Activated naive CD4-positive, alpha-beta T cell treated with anti-CD3 and anti-CD28 coated beads, Interleukin-2, amount 50 U/mL, for 72 hours (primary cell): Measurements from ENCODE around the gene RPS3. TPM values are rescaled to one million over a fixed set of nuclear protein-coding genes. Genes with fewer than 3 reads are reported as not detected.

Experiments used
- ATAC-seq, 2 donors: fragments of 150-1000 bp; cut with Tn5 transposase; 2 replicates each; pipeline ENCODE4 v1.10.0; 2021; ENCODE audit warnings: mild to moderate bottlenecking in 2 of 2, moderate library complexity in 2 of 2
- DNase-seq, 2 donors: peaks; one replicate each; pipeline ENCODE4 v3.0.0; 2021 to 2022; ENCODE audit warnings: low spot score in 2 of 2
- H3K27ac Mint-ChIP-seq, 2 donors: one replicate each; pipeline ENCODE4 v1.8.0; 2022; ENCODE audit warnings: mild to moderate bottlenecking in 2 of 2, mixed read lengths in 2 of 2
- H3K36me3 Mint-ChIP-seq, 2 donors: one replicate each; pipeline ENCODE4 v1.8.0; 2022; ENCODE audit warnings: mixed read lengths in 2 of 2
- H3K9me3 Mint-ChIP-seq, 2 donors: one replicate each; pipeline ENCODE4 v1.8.0; 2022; ENCODE audit warnings: mixed read lengths in 2 of 2
- total RNA-seq, 2 donors: library from RNA; stranded (reverse); gene quantifications; one replicate each; pipeline ENCODE4 v1.2.3, GENCODE V29; 2022

RPS3 gene
- total RNA-seq, 2 donors from 2014 or later = 4,688 to 5,066 TPM

DNA sequence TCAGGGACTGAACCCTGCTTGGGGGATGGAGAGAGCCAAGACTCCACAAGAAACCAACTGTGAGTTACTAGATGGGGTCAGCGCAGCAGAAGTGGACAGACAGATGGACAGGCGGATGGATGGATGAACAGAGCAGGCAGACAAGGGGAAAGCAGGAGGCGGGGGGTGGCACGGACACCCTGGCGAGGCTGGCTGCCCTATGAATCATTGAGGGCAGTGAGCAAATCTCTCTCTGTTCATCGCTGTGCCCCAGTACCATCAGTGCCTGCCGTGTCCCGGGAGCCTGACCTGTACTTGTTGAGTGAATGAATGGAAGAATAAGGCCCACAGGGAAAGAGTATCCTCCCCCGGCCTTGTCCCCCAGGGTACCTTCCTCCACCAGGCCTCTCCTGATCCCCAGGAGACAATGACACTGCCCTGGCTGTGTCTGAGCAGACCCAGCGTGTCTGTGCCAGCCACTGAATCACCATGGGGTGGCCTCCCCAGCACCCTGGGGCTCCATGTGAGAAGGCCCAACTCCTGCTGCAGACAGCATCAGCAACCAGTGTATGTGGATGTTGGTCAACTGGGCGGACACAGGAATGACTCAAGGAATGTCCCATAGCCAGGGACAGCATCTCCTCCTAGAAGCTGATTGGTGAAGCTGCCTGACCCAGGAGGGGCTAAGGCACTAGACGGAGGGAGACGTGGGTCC is 38.8 kb downstream of the RPS3 start:
- DNase-seq (no peak), ATAC-seq (no peak)
- H3K36me3 Mint-ChIP-seq = no peaks in the 10 kb centered on the region
- peak overlapping the region; percentile 40 for H3K27ac Mint-ChIP-seq
- no peaks in the 10 kb centered on the region for H3K9me3 Mint-ChIP-seq

DNA sequence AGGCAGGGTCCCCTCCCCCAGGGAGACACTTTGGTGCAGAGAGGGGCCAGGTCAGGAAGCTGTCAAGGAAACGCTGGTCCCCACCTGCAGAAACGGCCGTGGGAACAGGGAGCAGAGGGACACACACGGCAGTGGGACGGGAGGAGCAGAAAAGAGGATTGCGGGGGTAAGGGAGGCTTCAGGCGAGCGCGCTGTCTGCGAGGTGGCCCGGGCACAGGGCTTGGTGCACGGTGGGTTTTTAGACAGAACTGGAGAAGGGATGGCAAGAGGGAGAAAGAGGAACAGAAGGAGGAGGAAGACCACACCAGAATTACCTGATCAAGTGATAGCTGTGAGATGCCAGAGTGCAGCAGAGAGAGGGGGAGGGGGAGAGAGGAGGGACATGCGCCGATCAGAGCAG is 39.7 kb downstream of the RPS3 start:
- Mint-ChIP-seq H3K27ac (no peak overlapping the region), H3K36me3 (no peaks in the 10 kb centered on the region), H3K9me3 (no peaks in the 10 kb centered on the region)
- ATAC-seq (no peak), DNase-seq (no peak)

GRCh38 chr11:75439495-75440120 is 40.3 kb downstream of the RPS3 start:
- Mint-ChIP-seq H3K36me3 (no peaks in the 10 kb centered on the region), H3K9me3 (no peaks in the 10 kb centered on the region), H3K27ac (no peak overlapping the region)
- DNase-seq (no peak), ATAC-seq (no peak)

GRCh38 chr11:75440960-75441803 is 41.9 kb downstream of the RPS3 start:
- Mint-ChIP-seq H3K9me3 (no peaks in the 10 kb centered on the region), H3K27ac (peak overlapping the region in 1 of 2 donors; percentile 82), H3K36me3 (no peaks in the 10 kb centered on the region)
- ATAC-seq (no peak), DNase-seq (no peak)

- ATAC-seq = no peak
- Mint-ChIP-seq H3K9me3 (no peaks in the 10 kb centered on the region), H3K36me3 (no peaks in the 10 kb centered on the region), H3K27ac (no peak overlapping the region)
- DNase-seq = no peak
These were observed 42.5 kb downstream of the RPS3 start for GRCh38 chr11:75441804-75442132.

DNA sequence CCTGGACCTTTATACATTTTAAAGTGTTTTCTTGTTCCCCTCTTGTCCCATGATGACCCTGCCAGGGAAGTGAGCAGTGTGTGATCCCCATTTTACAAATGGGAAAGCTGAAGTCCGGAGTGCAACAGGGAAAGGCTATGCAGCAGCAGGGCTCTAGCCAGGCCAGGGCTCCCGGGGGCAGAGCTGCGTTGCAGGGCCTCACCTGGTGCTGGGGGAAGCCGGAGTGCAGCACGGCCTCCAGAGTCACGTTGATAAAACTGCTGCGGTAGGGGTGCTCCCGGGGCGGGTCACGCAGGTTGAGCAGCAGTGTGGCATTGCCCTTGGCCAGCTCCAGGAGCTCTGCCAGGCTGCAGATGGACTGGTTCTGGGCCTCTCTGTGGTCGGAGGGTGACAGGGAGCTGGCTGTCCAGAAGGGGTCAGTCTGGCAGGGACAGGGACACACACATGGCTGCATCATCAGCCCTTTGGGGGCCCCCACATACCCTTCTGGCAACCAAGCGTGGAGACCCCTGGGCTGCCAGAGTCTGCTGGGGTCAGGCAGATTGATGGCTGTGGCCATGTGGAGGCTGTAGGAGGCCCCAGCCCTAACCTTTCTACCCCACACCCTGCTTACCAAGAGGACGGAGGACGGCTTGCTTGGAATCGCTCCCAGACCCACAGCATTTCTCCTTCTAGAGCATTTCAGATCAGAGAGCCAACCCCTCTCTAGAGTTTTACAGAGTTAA is 43.0 kb downstream of the RPS3 start:
- ATAC-seq = no peak
- H3K27ac Mint-ChIP-seq = no peak overlapping the region
- H3K9me3 Mint-ChIP-seq = no peaks in the 10 kb centered on the region
- DNase-seq = no peak
- H3K36me3 Mint-ChIP-seq = no peaks in the 10 kb centered on the region

DNA sequence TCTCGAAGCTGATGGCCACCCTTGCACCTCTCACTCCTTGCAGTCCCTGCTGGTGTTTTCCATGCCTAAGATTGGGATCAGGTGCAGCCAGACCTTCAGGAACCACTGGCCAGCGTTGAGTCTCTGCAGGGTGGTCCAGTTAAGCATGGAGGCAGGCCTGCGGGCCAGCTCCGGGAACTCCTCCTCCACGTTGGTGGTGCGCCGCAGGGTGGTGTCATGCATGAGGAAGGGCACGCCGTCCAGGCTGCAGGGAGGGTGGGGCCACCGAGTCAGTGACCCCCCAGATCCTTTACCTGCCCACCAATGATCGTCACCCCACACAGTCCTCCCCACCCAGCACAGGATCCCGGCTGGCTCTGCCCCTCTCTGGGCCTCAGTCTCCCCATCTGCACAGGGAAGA is 43.7 kb downstream of the RPS3 start:
- no peak for ATAC-seq
- DNase-seq = no peak
- Mint-ChIP-seq H3K36me3 (no peaks in the 10 kb centered on the region), H3K9me3 (no peaks in the 10 kb centered on the region), H3K27ac (no peak overlapping the region)

GRCh38 chr11:75445315-75445953 is 46.1 kb downstream of the RPS3 start:
- Mint-ChIP-seq H3K9me3 (no peaks in the 10 kb centered on the region), H3K27ac (no peak overlapping the region), H3K36me3 (no peaks in the 10 kb centered on the region)
- DNase-seq = peak in 1 of 2 donors; percentile 81
- ATAC-seq = peak; percentile 81 to 82

DNA sequence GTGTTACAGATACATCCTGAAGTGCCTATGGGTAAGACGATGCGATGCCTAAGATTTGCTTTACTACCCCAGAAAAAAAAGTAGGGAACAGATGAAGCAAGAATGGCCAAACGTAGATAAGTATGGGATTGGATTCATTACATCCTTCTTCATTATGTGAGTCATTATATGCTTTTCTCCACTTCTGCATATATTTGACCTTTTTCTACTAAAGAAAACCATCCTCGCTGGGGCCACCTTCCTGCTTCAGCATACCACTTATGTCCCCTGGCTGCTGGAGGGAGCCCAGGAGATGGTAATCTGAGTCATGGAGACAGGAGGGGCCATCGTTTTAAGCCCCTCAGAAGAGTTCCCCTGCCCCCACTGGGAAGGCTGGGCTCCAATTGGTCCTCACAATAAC is 48.1 kb downstream of the RPS3 start:
- H3K9me3 Mint-ChIP-seq = no peaks in the 10 kb centered on the region
- no peaks in the 10 kb centered on the region for H3K36me3 Mint-ChIP-seq
- ATAC-seq (no peak), DNase-seq (no peak)
- no peak overlapping the region for H3K27ac Mint-ChIP-seq

DNA sequence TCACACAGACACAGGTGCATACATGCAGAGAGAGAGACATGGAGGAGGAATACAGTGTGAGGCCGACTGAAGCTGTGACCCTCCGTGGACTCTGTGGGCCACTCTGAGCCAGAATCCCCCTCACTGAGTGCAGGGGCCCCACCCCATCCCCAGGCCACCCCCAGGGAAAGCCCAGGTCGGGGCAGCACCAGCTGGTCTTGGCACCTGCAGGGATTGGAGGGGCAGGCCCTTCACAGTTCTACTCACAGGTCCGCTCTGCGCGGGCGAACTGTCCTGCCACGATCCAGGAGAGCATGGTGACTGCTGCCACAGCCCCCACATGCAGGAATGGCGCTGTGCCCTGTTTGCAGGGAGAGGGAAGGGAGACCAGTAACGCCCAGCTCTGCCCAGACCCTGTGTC is 50.0 kb downstream of the RPS3 start:
- no peaks in the 10 kb centered on the region for H3K36me3 Mint-ChIP-seq
- DNase-seq (no peak), ATAC-seq (no peak)
- no peaks in the 10 kb centered on the region for H3K9me3 Mint-ChIP-seq
- H3K27ac Mint-ChIP-seq = no peak overlapping the region

GRCh38 chr11:75449776-75450175 is 50.5 kb downstream of the RPS3 start:
- DNase-seq (no peak), ATAC-seq (no peak)
- Mint-ChIP-seq H3K36me3 (no peaks in the 10 kb centered on the region), H3K9me3 (no peaks in the 10 kb centered on the region), H3K27ac (no peak overlapping the region)

GRCh38 chr11:75450236-75450635 is 50.9 kb downstream of the RPS3 start:
- no peak overlapping the region for H3K27ac Mint-ChIP-seq
- no peak for DNase-seq
- H3K9me3 Mint-ChIP-seq = no peaks in the 10 kb centered on the region
- no peak for ATAC-seq
- H3K36me3 Mint-ChIP-seq = no peaks in the 10 kb centered on the region

GRCh38 chr11:75450826-75451821 is 51.8 kb downstream of the RPS3 start:
- no peak overlapping the region for H3K27ac Mint-ChIP-seq
- ATAC-seq (peak in 1 of 2 donors; percentile 65), DNase-seq (peak in 1 of 2 donors; percentile 70)
- H3K9me3 Mint-ChIP-seq = no peaks in the 10 kb centered on the region
- no peaks in the 10 kb centered on the region for H3K36me3 Mint-ChIP-seq

DNA sequence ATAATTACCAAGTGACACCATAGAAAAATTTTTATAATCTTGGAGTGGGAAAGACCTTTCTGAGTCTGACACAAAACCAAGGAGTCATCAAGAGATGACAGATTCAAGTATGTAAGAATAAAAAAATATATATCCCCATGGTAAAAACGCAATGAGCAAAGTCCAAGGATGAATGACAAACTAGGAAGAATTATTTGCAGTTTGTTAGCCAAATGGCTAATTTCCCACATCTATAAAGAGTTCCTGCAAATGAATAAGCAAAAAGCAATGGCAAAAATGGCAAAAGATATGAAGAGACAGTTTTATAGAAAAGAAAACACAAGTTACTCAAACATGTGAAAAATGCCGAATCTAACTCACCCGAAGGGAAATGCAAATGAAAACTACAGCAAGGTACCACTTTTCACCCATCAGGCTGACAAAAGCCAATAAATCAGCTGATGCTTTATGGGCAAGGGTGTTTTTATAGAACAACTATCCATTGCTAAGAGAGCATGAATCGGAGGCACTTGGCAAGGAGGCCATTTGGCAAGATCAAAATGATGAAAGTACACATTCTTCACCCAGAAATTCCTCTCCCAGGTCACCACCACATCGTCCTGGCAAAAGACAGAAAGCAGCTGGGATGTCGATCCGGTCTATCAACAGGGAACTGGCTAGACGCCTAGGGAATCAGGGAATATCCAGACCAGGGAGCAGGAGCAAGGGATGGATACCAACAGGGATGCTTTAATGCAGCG is 54.8 kb downstream of the RPS3 start:
- Mint-ChIP-seq H3K9me3 (no peaks in the 10 kb centered on the region), H3K27ac (no peak overlapping the region), H3K36me3 (no peaks in the 10 kb centered on the region)
- no peak for DNase-seq
- ATAC-seq = no peak

- DNase-seq (no peak), ATAC-seq (no peak)
- Mint-ChIP-seq H3K27ac (no peak overlapping the region), H3K36me3 (no peaks in the 10 kb centered on the region), H3K9me3 (no peaks in the 10 kb centered on the region)
These were observed 55.7 kb downstream of the RPS3 start for GRCh38 chr11:75454987-75455386.
